ENCODE data around the gene TRAF3.

GRCh38 chr14:102882226-102882906 lies 105.1 kb downstream of the TRAF3 start:
- TF ChIP-seq CTCF (conservative IDR thresholded peaks at IDR 0.05; ENCODE audit: low read depth, low read length), result no peak
- TF ChIP-seq EZH2 (IDR thresholded peaks at IDR 0.05; ENCODE audit: borderline replicate concordance, low read depth, low read length, poor library complexity, severe bottlenecking), result no peak

Measured in A673 (cell line).